Hepatocyte (in vitro differentiated cells): Measurements from ENCODE around the gene SLC43A2.

Experiments
- EZH2phosphoT487 ChIP-seq: fragments of 200-600 bp; sonication (generic); IDR thresholded peaks from one replicate; pipeline ENCODE4 v1.6.1; 2018; ENCODE audit warnings: antibody characterized with exemption, mild to moderate bottlenecking, low read depth, moderate library complexity; ENCODE audit not compliant: unreplicated experiment, severe bottlenecking
- TF ChIP-seq, protein P1 (sequence below): fragments of 200-600 bp; sonication (generic); IDR thresholded peaks from 2 replicates; pipeline ENCODE4 v1.5.1; 2016; ENCODE audit warnings: antibody characterized with exemption, mild to moderate bottlenecking; ENCODE audit not compliant: poor library complexity

DNA sequence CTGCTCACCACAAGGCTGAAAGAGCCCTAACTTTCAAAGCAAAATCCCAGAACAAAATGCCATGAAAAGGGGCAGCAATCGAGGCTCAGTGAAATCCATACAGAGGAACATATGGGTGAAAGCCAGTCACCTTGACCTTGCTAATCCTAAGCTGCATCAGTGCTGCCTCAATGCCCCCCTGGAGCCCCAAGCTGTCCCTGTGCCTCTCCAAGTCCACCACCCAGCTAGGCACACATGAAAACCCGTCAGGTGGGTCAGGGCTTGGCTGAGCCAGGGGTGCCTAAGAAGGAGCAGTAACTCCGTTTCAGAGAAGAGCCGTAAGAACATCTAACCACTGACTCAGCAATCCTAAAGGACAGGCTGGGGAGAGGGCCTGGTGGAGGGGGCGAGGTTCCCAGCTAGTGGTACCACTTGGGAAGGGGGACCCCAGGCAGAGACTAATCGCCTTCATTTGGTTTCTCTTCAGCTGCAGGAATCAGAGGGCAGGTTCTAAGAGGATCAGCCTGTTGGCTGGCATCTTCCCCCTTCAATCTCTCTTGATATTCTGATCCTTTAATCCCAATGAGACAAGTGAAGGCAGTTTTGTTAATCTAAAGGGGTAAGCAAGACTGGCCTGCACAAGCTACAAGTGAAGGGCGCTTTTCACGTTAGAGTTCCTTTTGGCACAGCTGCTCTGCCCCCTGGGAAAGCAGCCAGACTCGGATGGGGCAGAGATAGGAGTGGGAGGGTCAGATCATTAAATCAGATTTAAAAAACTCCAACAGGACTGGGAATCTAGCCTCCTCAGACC, 73.7 kb downstream of the SLC43A2 start:
- TF ChIP-seq, protein P1, sequence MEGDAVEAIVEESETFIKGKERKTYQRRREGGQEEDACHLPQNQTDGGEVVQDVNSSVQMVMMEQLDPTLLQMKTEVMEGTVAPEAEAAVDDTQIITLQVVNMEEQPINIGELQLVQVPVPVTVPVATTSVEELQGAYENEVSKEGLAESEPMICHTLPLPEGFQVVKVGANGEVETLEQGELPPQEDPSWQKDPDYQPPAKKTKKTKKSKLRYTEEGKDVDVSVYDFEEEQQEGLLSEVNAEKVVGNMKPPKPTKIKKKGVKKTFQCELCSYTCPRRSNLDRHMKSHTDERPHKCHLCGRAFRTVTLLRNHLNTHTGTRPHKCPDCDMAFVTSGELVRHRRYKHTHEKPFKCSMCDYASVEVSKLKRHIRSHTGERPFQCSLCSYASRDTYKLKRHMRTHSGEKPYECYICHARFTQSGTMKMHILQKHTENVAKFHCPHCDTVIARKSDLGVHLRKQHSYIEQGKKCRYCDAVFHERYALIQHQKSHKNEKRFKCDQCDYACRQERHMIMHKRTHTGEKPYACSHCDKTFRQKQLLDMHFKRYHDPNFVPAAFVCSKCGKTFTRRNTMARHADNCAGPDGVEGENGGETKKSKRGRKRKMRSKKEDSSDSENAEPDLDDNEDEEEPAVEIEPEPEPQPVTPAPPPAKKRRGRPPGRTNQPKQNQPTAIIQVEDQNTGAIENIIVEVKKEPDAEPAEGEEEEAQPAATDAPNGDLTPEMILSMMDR = no peak
- no peak for TF ChIP-seq EZH2phosphoT487
